Neutrophil (primary cell): ENCODE results near the gene GTSE1.

ENCODE experiments used
- H3K27ac ChIP-seq: fragments of 200-600 bp; sonication (generic); 2 replicates; pipeline ENCODE4 v1.5.1; 2016; ENCODE audit warnings: mild to moderate bottlenecking, moderate library complexity
- H3K27me3 ChIP-seq: fragments of 200-600 bp; sonication (generic); 2 replicates; pipeline ENCODE4 v1.6.0; 2016; ENCODE audit warnings: mild to moderate bottlenecking
- H3K36me3 ChIP-seq: fragments of 200-600 bp; sonication (generic); 2 replicates; pipeline ENCODE4 v1.5.1; 2017
- H3K4me1 ChIP-seq, 2 experiments: fragments of 200-600 bp in 1 of 2; sonication (generic) in 1 of 2; 1 replicate in 1 of 2; 2 replicates in 1 of 2; pipeline versions ENCODE4 v1.5.1 to v1.6.1; 2013 to 2016; ENCODE audit warnings: low read depth in 1 of 2, low read length in 1 of 2, mild to moderate bottlenecking in 1 of 2, moderate library complexity in 1 of 2; ENCODE audit not compliant: control insufficient read depth in 1 of 2, insufficient read depth in 1 of 2
- H3K4me3 ChIP-seq, 2 experiments: fragments of 200-600 bp in 1 of 2; sonication (generic) in 1 of 2; 1 replicate in 1 of 2; 2 replicates in 1 of 2; pipeline ENCODE4 v1.5.1; 2013 to 2016; ENCODE audit warnings: low read depth in 1 of 2, low read length in 1 of 2, mild to moderate bottlenecking in 1 of 2, moderate library complexity in 1 of 2
- H3K9me3 ChIP-seq: fragments of 200-600 bp; sonication (generic); 2 replicates; pipeline ENCODE4 v1.5.1; 2016
- CTCF ChIP-seq: fragments of 200-600 bp; sonication (generic); IDR thresholded peaks from 2 replicates; pipeline ENCODE4 v1.5.1; 2016; ENCODE audit warnings: antibody characterized with exemption

Gene GTSE1

GRCh38 chr22:46379066-46379930, 82.6 kb downstream of the GTSE1 start:
- Histone ChIP-seq H3K36me3 (no peaks in the 10 kb centered on the region), H3K9me3 (no peaks in the 10 kb centered on the region), H3K27ac (no peak overlapping the region), H3K4me3 (no peak overlapping the region), H3K27me3 (peaks cover 9% of the 10 kb centered on the region), H3K4me1 (no peaks in the 10 kb centered on the region)
- no peak for TF ChIP-seq CTCF

GRCh38 chr22:46380069-46380468, 83.4 kb downstream of the GTSE1 start:
- TF ChIP-seq CTCF = no peak
- Histone ChIP-seq H3K4me3 (no peak overlapping the region), H3K36me3 (no peaks in the 10 kb centered on the region), H3K4me1 (no peaks in the 10 kb centered on the region), H3K9me3 (no peaks in the 10 kb centered on the region), H3K27ac (no peak overlapping the region), H3K27me3 (peaks cover 1% of the 10 kb centered on the region)
